Progenitor cell of endocrine pancreas (in vitro differentiated cells): ENCODE measurements around the gene FAM120B. TPM values are rescaled to one million over a fixed set of nuclear protein-coding genes. Genes with fewer than 3 reads are reported as not detected.

Experiments
- DNase-seq: peaks from one replicate; pipeline ENCODE4 v3.0.0; 2021; ENCODE audit warnings: low spot score; ENCODE audit not compliant: unreplicated experiment
- H3K27ac Mint-ChIP-seq: 2 replicates; pipeline ENCODE4 v1.8.0; 2021; ENCODE audit warnings: mild to moderate bottlenecking, moderate library complexity, mixed read lengths
- H3K27me3 Mint-ChIP-seq: 2 replicates; pipeline ENCODE4 v1.8.0; 2021; ENCODE audit warnings: mixed read lengths
- H3K36me3 Mint-ChIP-seq: 2 replicates; pipeline ENCODE4 v1.8.0; 2022; ENCODE audit warnings: mixed read lengths; ENCODE audit not compliant: insufficient read depth
- H3K4me1 Mint-ChIP-seq: 2 replicates; pipeline ENCODE4 v1.8.0; 2021; ENCODE audit warnings: low read depth, mixed read lengths
- H3K4me3 Mint-ChIP-seq: 2 replicates; pipeline ENCODE4 v1.8.0; 2021; ENCODE audit warnings: low read depth, mild to moderate bottlenecking, moderate library complexity, mixed read lengths
- H3K9me3 Mint-ChIP-seq: 2 replicates; pipeline ENCODE4 v1.8.0; 2021; ENCODE audit warnings: low read depth, mixed read lengths
- total RNA-seq: library from RNA; stranded (reverse); gene quantifications from 2 replicates; pipeline ENCODE4 v1.2.1, GENCODE V29; 2021
- TF ChIP-seq, protein P1 (sequence below): fragments of 200-600 bp; sonication (generic); IDR thresholded peaks from one replicate; pipeline ENCODE4 v1.5.0; 2021; ENCODE audit warnings: antibody characterized with exemption, mild to moderate bottlenecking; ENCODE audit not compliant: unreplicated experiment

FAM120B gene
- total RNA-seq, 1 donor from 2014 or later = 49.3 TPM

DNA sequence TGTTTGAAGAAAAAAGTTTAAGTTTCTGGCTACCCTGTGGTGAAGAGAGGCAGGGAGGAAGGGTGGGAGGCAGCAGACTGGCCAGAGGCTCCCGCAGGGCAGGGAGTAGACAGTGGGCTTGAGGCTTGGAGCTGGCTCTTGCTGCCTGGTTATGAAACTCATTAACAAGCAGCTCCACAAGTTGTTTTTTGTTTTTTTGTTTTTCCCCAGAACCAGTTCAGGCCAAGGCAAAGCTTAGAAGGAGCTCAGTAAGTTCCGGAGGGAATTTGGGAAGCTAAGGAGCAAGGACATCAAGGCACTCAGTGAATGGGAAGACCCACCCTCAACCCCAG, 19.7 kb upstream of the FAM120B start:
- Mint-ChIP-seq H3K27me3 (peaks cover 11% of the 10 kb centered on the region), H3K4me1 (peaks cover 30% of the 10 kb centered on the region), H3K4me3 (peak overlapping the region; percentile 83), H3K9me3 (no peaks in the 10 kb centered on the region), H3K36me3 (peaks cover 42% of the 10 kb centered on the region), H3K27ac (peak overlapping the region; percentile 68)
- TF ChIP-seq, protein P1, sequence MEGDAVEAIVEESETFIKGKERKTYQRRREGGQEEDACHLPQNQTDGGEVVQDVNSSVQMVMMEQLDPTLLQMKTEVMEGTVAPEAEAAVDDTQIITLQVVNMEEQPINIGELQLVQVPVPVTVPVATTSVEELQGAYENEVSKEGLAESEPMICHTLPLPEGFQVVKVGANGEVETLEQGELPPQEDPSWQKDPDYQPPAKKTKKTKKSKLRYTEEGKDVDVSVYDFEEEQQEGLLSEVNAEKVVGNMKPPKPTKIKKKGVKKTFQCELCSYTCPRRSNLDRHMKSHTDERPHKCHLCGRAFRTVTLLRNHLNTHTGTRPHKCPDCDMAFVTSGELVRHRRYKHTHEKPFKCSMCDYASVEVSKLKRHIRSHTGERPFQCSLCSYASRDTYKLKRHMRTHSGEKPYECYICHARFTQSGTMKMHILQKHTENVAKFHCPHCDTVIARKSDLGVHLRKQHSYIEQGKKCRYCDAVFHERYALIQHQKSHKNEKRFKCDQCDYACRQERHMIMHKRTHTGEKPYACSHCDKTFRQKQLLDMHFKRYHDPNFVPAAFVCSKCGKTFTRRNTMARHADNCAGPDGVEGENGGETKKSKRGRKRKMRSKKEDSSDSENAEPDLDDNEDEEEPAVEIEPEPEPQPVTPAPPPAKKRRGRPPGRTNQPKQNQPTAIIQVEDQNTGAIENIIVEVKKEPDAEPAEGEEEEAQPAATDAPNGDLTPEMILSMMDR = no peak
- no peak for DNase-seq

- Mint-ChIP-seq H3K36me3 (peaks cover 38% of the 10 kb centered on the region), H3K4me3 (peak overlapping the region; percentile 83), H3K27me3 (peaks cover 16% of the 10 kb centered on the region), H3K9me3 (no peaks in the 10 kb centered on the region), H3K27ac (peak overlapping the region; percentile 68), H3K4me1 (peaks cover 34% of the 10 kb centered on the region)
- TF ChIP-seq, protein P1 = no peak
- DNase-seq = no peak
Measured at GRCh38 chr6:170287371-170287876, 19.1 kb upstream of the FAM120B start.

GRCh38 chr6:170288091-170288631, 18.4 kb upstream of the FAM120B start:
- H3K36me3 Mint-ChIP-seq = peaks cover 32% of the 10 kb centered on the region
- H3K9me3 Mint-ChIP-seq = no peaks in the 10 kb centered on the region
- peak overlapping the region; percentile 36 for H3K27ac Mint-ChIP-seq
- DNase-seq = no peak
- peak overlapping the region; percentile 83 for H3K4me3 Mint-ChIP-seq
- H3K27me3 Mint-ChIP-seq = peaks cover 24% of the 10 kb centered on the region
- peaks cover 40% of the 10 kb centered on the region for H3K4me1 Mint-ChIP-seq
- TF ChIP-seq, protein P1 = no peak

- Mint-ChIP-seq H3K27me3 (peaks cover 30% of the 10 kb centered on the region), H3K4me3 (peak overlapping the region; percentile 83), H3K9me3 (no peaks in the 10 kb centered on the region), H3K4me1 (peaks cover 45% of the 10 kb centered on the region), H3K36me3 (peaks cover 29% of the 10 kb centered on the region), H3K27ac (peak overlapping the region; percentile 36)
- DNase-seq = no peak
- TF ChIP-seq, protein P1 = no peak
Measured at GRCh38 chr6:170288852-170289179, 17.7 kb upstream of the FAM120B start.

DNA sequence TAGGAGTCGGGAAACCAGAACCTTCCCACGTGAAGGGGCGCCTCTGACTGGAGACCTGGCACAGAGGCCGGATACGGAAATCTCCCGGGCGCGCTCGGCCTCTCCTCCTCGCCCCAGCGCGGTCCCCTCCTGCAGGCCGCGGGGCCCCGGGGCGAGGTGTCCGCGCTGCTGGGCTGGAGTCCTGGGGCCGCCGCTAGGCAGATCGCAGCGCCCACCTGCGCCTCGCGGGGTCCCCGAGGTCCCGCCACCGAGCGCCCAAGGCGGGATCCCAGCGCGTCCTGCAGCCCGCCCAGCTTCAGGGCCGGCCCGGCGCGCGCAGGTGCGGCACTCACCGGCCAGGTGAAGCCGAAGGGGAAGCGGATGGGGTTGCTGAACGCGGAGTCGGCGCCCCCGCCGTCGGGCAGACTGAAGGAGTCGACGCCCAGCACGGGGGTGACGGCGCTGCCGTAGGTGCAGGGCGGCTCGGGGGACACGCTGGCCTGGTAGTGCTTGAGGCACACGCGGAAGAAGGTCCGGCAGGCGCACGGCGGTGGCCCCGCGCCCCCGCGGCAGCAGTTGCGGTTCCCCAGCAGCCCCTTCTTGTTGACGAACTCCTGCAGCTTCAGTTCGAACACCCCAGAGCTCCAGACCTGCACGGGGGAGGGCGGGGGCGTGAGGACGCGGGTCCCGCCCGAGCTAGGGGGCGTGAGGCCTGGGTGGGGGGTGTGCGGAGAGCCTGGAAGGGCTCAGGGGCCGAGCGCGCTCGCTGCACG, 17.2 kb upstream of the FAM120B start:
- Mint-ChIP-seq H3K4me3 (peak overlapping the region; percentile 83), H3K36me3 (peaks cover 26% of the 10 kb centered on the region), H3K9me3 (no peaks in the 10 kb centered on the region), H3K27me3 (peaks cover 36% of the 10 kb centered on the region), H3K27ac (peak overlapping the region; percentile 36), H3K4me1 (peaks cover 49% of the 10 kb centered on the region)
- no peak for DNase-seq
- TF ChIP-seq, protein P1 = no peak
